K562 (cell line): ENCODE data around the gene MOK. TPM values are rescaled to one million over a fixed set of nuclear protein-coding genes. Genes with fewer than 3 reads are reported as not detected.

Experiments used
- ATAC-seq: fragments of 200-7000 bp; cut with Tn5 transposase; 3 replicates; pipeline ENCODE4 v1.9.1; 2020; ENCODE audit warnings: moderate library complexity
- BruUV-seq: library from RNA; stranded (reverse); fragments of 400-500 nt; replicated peaks from 2 replicates; lab custom pipeline; 2021; lab: Mats Ljungman, UMichigan
- CTCF ChIA-PET: fragments of 300-600 bp; formaldehyde crosslinking; extraction: SDS; loops from one replicate; lab custom pipeline; 2021; ENCODE audit warnings: low intra/inter-chr PET ratio; lab: Yijun Ruan, JAX
- POLR2A ChIA-PET: fragments of 300-600, 350-650 bp; sonication (Branson Sonifier 250); formaldehyde crosslinking; extraction: SDS; loops from one replicate; lab custom pipeline; 2021; ENCODE audit warnings: antibody characterized with exemption, inconsistent platforms; lab: Yijun Ruan, JAX
- DNase-seq, 4 experiments: peaks; one replicate each; pipeline versions ENCODE4 v3.0.0 to v3.0.0-alpha.2; 2011 to 2018; ENCODE audit warnings: low spot score in 3 of 4, mixed read lengths in 3 of 4; ENCODE audit errors: extremely low read depth in 1 of 4
- FAIRE-seq: peaks from 2 replicates; lab custom pipeline; 2011; peaks lifted over from hg19 to GRCh38; lab: Jason Lieb, UNC
- H2AFZ ChIP-seq: 2 replicates; pipeline ENCODE4 v1.6.0; 2011; ENCODE audit warnings: low read depth, low read length, control low read depth, inconsistent platforms
- H3K27ac ChIP-seq: fragments of 200-600 bp; 3 replicates; pipeline ENCODE4 v1.8.0; 2011; ENCODE audit warnings: low read depth, mild to moderate bottlenecking, control low read depth, inconsistent platforms, low read length, moderate library complexity, mixed read lengths; ENCODE audit errors: extremely low read depth
- H3K27me3 ChIP-seq, 2 experiments: fragments of 300-600 bp in 1 of 2; 2 replicates in 1 of 2; 3 replicates in 1 of 2; pipeline versions ENCODE4 v1.6.0 to v1.8.0; 2011; ENCODE audit warnings: inconsistent platforms in 2 of 2, low read length in 2 of 2, mild to moderate bottlenecking in 1 of 2, mixed read lengths in 1 of 2, moderate library complexity in 1 of 2; ENCODE audit not compliant: control insufficient read depth in 2 of 2, insufficient read depth in 2 of 2
- H3K36me3 ChIP-seq: fragments of 300-600 bp; 3 replicates; pipeline ENCODE4 v1.8.0; 2011; ENCODE audit warnings: mild to moderate bottlenecking, low read length, inconsistent platforms; ENCODE audit not compliant: control insufficient read depth, insufficient read depth
- H3K4me1 ChIP-seq, 2 experiments: fragments of 200-600 bp in 1 of 2; replicated peaks in 1 of 2; 2 replicates in 1 of 2; 3 replicates in 1 of 2; pipeline versions ENCODE4 v1.5.1 to v1.8.0; 2011; ENCODE audit warnings: inconsistent platforms in 2 of 2, low read length in 2 of 2, mild to moderate bottlenecking in 1 of 2, mixed read lengths in 1 of 2, moderate library complexity in 1 of 2; ENCODE audit not compliant: control insufficient read depth in 2 of 2, insufficient read depth in 2 of 2
- H3K4me2 ChIP-seq: 2 replicates; pipeline ENCODE4 v1.6.1; 2011; ENCODE audit warnings: low read length, control low read depth, inconsistent platforms, mixed read lengths; ENCODE audit not compliant: insufficient read depth
- H3K4me3 ChIP-seq: fragments of 200-600 bp; sonication (generic), shearing (Covaris generic); 2 replicates; pipeline ENCODE4 v1.5.1; 2016; ENCODE audit warnings: control low read depth, inconsistent platforms
- H3K79me2 ChIP-seq: fragments of 200-600 bp; 3 replicates; pipeline ENCODE4 v1.8.0; 2011; ENCODE audit warnings: low read length, inconsistent platforms; ENCODE audit not compliant: control insufficient read depth, insufficient read depth
- H3K9ac ChIP-seq, 2 experiments: 2 replicates each; pipeline versions ENCODE4 v1.6.0 to v1.6.1; 2011; ENCODE audit warnings: low read depth in 2 of 2, low read length in 2 of 2, control low read depth in 1 of 2, inconsistent platforms in 1 of 2, mild to moderate bottlenecking in 1 of 2, mixed read lengths in 1 of 2; ENCODE audit not compliant: insufficient read depth in 1 of 2
- H3K9me1 ChIP-seq: one replicate; pipeline ENCODE4 v1.6.0; 2011; ENCODE audit warnings: inconsistent platforms, mild to moderate bottlenecking, low read length, moderate library complexity; ENCODE audit not compliant: control insufficient read depth, insufficient read depth
- H3K9me3 ChIP-seq: replicated peaks from 2 replicates; pipeline ENCODE4 v1.5.1; 2011; ENCODE audit warnings: low read depth, low read length, inconsistent platforms; ENCODE audit not compliant: control insufficient read depth, insufficient read depth
- H4K20me1 ChIP-seq: replicated peaks from 2 replicates; pipeline ENCODE4 v1.6.1; 2011; ENCODE audit warnings: low read length, inconsistent platforms, mixed read lengths; ENCODE audit not compliant: control insufficient read depth, insufficient read depth
- ATF3 ChIP-seq, 2 experiments: fragments of 450-650 bp in 1 of 2; sonication (generic) in 1 of 2; formaldehyde crosslinking in 1 of 2; IDR thresholded peaks in 1 of 2; conservative IDR thresholded peaks in 1 of 2; 2 replicates each; pipeline versions ENCODE4 v1.6.1 to v1.8.1; 2016 to 2023; ENCODE audit warnings: mild to moderate bottlenecking in 2 of 2, moderate library complexity in 2 of 2, inconsistent platforms in 1 of 2, missing genetic modification reagents in 1 of 2
- C11orf30 ChIP-seq: fragments of 450-650 bp; IDR thresholded peaks from 2 replicates; pipeline ENCODE4 v1.6.1; 2016; ENCODE audit warnings: low read depth, mild to moderate bottlenecking
- CCAR2 ChIP-seq: fragments of 200-400 bp; formaldehyde crosslinking; IDR thresholded peaks from 2 replicates; pipeline ENCODE4 v1.6.1; 2017; ENCODE audit warnings: mild to moderate bottlenecking, low read depth, low read length
- EWSR1 ChIP-seq: fragments of 450-650 bp; IDR thresholded peaks from 2 replicates; pipeline ENCODE4 v1.6.1; 2018; ENCODE audit warnings: borderline replicate concordance, mild to moderate bottlenecking, low read depth, moderate library complexity; ENCODE audit not compliant: partially characterized antibody
- GTF2F1 ChIP-seq: IDR thresholded peaks from 2 replicates; pipeline ENCODE4 v1.6.1; 2011; ENCODE audit warnings: low read depth, low read length, improper control_type of control experiment
- HINFP ChIP-seq: fragments of 450-650 bp; conservative IDR thresholded peaks from 2 replicates; pipeline ENCODE4 v1.6.1; 2016; ENCODE audit warnings: missing genetic modification characterization, low read depth, mild to moderate bottlenecking, control low read depth, missing compliant biosample characterization
- MAFF ChIP-seq: IDR thresholded peaks from 2 replicates; pipeline ENCODE4 v1.6.1; 2012; ENCODE audit warnings: low read length, improper control_type of control experiment
- MEIS2 ChIP-seq: fragments of 450-650 bp; IDR thresholded peaks from 2 replicates; pipeline ENCODE4 v1.6.1; 2014; ENCODE audit warnings: mild to moderate bottlenecking; ENCODE audit not compliant: partially characterized antibody
- NFE2 ChIP-seq: IDR thresholded peaks from 2 replicates; pipeline ENCODE4 v1.6.1; 2014; ENCODE audit warnings: antibody characterized with exemption, low read depth
- PBX2 ChIP-seq, 2 experiments: IDR thresholded peaks in 1 of 2; conservative IDR thresholded peaks in 1 of 2; 2 replicates each; pipeline ENCODE4 v1.6.1; 2016; ENCODE audit warnings: low read depth in 2 of 2, mild to moderate bottlenecking in 1 of 2, missing compliant biosample characterization in 1 of 2, missing genetic modification characterization in 1 of 2, moderate library complexity in 1 of 2
- PKNOX1 ChIP-seq: fragments of 450-650 bp; IDR thresholded peaks from 2 replicates; pipeline ENCODE4 v1.6.1; 2016
- SIN3A ChIP-seq, 2 experiments: fragments of 150-350 bp in 1 of 2; IDR thresholded peaks; 2 replicates each; pipeline ENCODE4 v1.6.1; 2011 to 2016; ENCODE audit warnings: borderline replicate concordance in 2 of 2, low read depth in 2 of 2, low read length in 2 of 2, mild to moderate bottlenecking in 2 of 2, moderate library complexity in 2 of 2; ENCODE audit not compliant: control insufficient read depth in 1 of 2
- YY1 ChIP-seq, 3 experiments: IDR thresholded peaks; 2 replicates each; pipeline ENCODE4 v1.6.1; 2011; ENCODE audit warnings: low read length in 2 of 3, mild to moderate bottlenecking in 2 of 3, moderate library complexity in 2 of 3, borderline replicate concordance in 1 of 3, control low read depth in 1 of 3, low read depth in 1 of 3; ENCODE audit not compliant: insufficient read depth in 3 of 3, insufficient replicate concordance in 2 of 3, control insufficient read depth in 1 of 3, insufficient read length in 1 of 3; ENCODE audit errors: extremely low read depth in 1 of 3
- ZNF316 ChIP-seq: fragments of 450-650 bp; IDR thresholded peaks from 2 replicates; pipeline ENCODE4 v1.6.1; 2016
- WGBS: fragments of 100-300 bp; shearing (Covaris generic); methylation state at CpG from one replicate; pipeline ENCODE4 v1.1.6; 2016; ENCODE audit warnings: low coverage, mixed read lengths; ENCODE audit not compliant: insufficient coverage; ENCODE audit errors: missing lambda C conversion rate; 5-methylcytosine and 5-hydroxymethylcytosine counted together
- in situ Hi-C: fragments of 300-500 bp; cut with MboI; formaldehyde crosslinking; loops from 4 replicates; pipeline ENCODE4 v1.15.0; 2018; ENCODE audit warnings: inconsistent platforms, mixed read lengths
- intact Hi-C: fragments of 100-400 bp; cut with micrococcal nuclease; formaldehyde crosslinking; loops from 2 replicates; pipeline ENCODE4 v1.14.2; 2022
- polyA plus RNA-seq, 8 experiments: library from polyadenylated mRNA; depleted of rRNA in 4 of 8; stranded (reverse) in 5 of 8; unstranded in 3 of 8; fragments of >200 nt; fragmentation: Nextera tagmentation in 2 of 8; fragmentation: Illumina TruSeq in 1 of 8; extraction: Ambion mirVana in 2 of 8; extraction: Trizol in 1 of 8; gene quantifications; 2 replicates each; pipeline versions ENCODE4 v1.2.1 to v1.2.3, GENCODE V29; 2011 to 2014; ENCODE audit warnings: inconsistent platforms in 1 of 8, missing spikeins in 1 of 8
- total RNA-seq, 7 experiments: library from RNA; depleted of rRNA in 6 of 7; stranded (reverse); fragments of >200 nt in 6 of 7; fragmentation: Illumina TruSeq in 2 of 7; extraction: Trizol in 2 of 7; gene quantifications; 2 replicates each; pipeline versions ENCODE4 v1.2.1 to v1.2.3, GENCODE V29; 2011 to 2021; ENCODE audit warnings: low replicate concordance in 1 of 7

Gene MOK
- total and polyA plus RNA-seq, 9 of the 15 experiments (the other 6 are each of a cell fraction or from before 2014, with no cell fraction given), result 1.3 to 8.4 (median 5.3) TPM

- BruUV-seq, result no TSS peak
- H2AFZ ChIP-seq, result no peak overlapping the region
- 23% methylated on average over 3 of the region's 3 CpGs for WGBS
- H3K4me1 ChIP-seq, result peaks cover 0 to 30% of the 10 kb centered on the region in 2 experiments; a peak in 3 of 5 replicates
- intact Hi-C loops (no loop called here), in situ Hi-C loops (no loop called here)
- no peak overlapping the region for H3K4me3 ChIP-seq
- ChIA-PET CTCF (no interaction called here), POLR2A (interaction anchor here (1.1 kb wide), 1 partner anchor 10 kb away, joined by 4 read pairs; no protein-coding TSS in a partner anchor)
- H3K36me3 ChIP-seq, result no peaks in the 10 kb centered on the region; the same call in 2 of the 3 replicates
- H4K20me1 ChIP-seq, result peaks cover 7% of the 10 kb centered on the region
- no peaks in the 10 kb centered on the region for H3K27me3 ChIP-seq
- FAIRE-seq, result peak; percentile 46
- DNase-seq, result peak in 2 of 4 experiments; percentile 15 to 29
- no peak overlapping the region for H3K4me2 ChIP-seq
- H3K27ac ChIP-seq, result peak overlapping the region; percentile 35; the same call in 1 of the 3 replicates
- no peak overlapping the region; a peak in 1 of 4 replicates for H3K9ac ChIP-seq
- H3K9me1 ChIP-seq, result peaks cover 3% of the 10 kb centered on the region
- H3K79me2 ChIP-seq, result peaks cover 72% of the 10 kb centered on the region
- peak; percentile 48 for ATAC-seq
- H3K9me3 ChIP-seq, result no peaks in the 10 kb centered on the region
- TF ChIP-seq CCAR2 (no peak), ATF3 (IDR thresholded peaks at IDR 0.05) (no peak), ATF3 (CRISPR knock-in tag; conservative IDR thresholded peaks at IDR 0.05) (no peak), MEIS2 (peak; percentile 82), EWSR1 (no peak), ZNF316 (0 out of 2 replicates have a peak, but pooled peaks have one; percentile 14), SIN3A (IDR thresholded peaks at IDR 0.05; ENCODE audit: borderline replicate concordance in 2 of 2, control insufficient read depth in 1 of 2, low read depth in 2 of 2, low read length in 2 of 2) (no peak), YY1 (IDR thresholded peaks at IDR 0.05; ENCODE audit: borderline replicate concordance in 1 of 3, control insufficient read depth in 1 of 3, extremely low read depth in 1 of 3, insufficient read depth in 3 of 3, insufficient read length in 1 of 3, insufficient replicate concordance in 2 of 3, low read depth in 1 of 3, low read length in 2 of 3) (peak in 1 of 3 experiments; percentile 48), MAFF (peak; percentile 27), GTF2F1 (no peak), PKNOX1 (peak; percentile 77), C11orf30 (peak; percentile 43; the same call in 1 of the 2 replicates), PBX2 (CRISPR knock-in tag; IDR thresholded peaks at IDR 0.05; ENCODE audit: low read depth) (no peak), PBX2 (tag; conservative IDR thresholded peaks at IDR 0.05; ENCODE audit: low read depth) (peak; percentile 83), HINFP (tag) (no peak), NFE2 (peak; percentile 72)
Observed at GRCh38 chr14:102187044-102187443, 117.9 kb downstream of the MOK start.
